SK-N-SH (cell line): ENCODE results near the gene NUTF2. TPM values are rescaled to one million over a fixed set of nuclear protein-coding genes. Genes with fewer than 3 reads are reported as not detected.
"Not testable (repeated sequence)": the region's sequence is repeated elsewhere in the genome, so short reads cannot be mapped to it uniquely, and the experiment has no call there.

Experiments
- CTCF ChIA-PET: fragments of 300-600, 350-600 bp; formaldehyde crosslinking; extraction: SDS; loops from one replicate; lab custom pipeline; 2021; lab: Yijun Ruan, JAX
- POLR2A ChIA-PET: fragments of 350-600 bp; sonication (Branson Sonifier 250); formaldehyde crosslinking; extraction: SDS; loops from one replicate; lab custom pipeline; 2020; ENCODE audit warnings: antibody characterized with exemption, inconsistent platforms; lab: Yijun Ruan, JAX
- DNase-seq: peaks from one replicate; pipeline ENCODE4 v3.0.0; 2012
- H2AFZ ChIP-seq: fragments of 200-600 bp; sonication (generic); 2 replicates; pipeline ENCODE4 v1.8.1; 2016; ENCODE audit warnings: antibody characterized with exemption, mild to moderate bottlenecking, low read depth
- H3F3A ChIP-seq: fragments of 200-600 bp; sonication (generic); replicated peaks from 2 replicates; pipeline ENCODE3; 2016; ENCODE audit warnings: antibody characterized with exemption, mild to moderate bottlenecking; ENCODE audit not compliant: insufficient read depth
- H3K27ac ChIP-seq, 2 experiments: fragments of 200-500 bp in 1 of 2; fragments of 200-600 bp in 1 of 2; sonication (Bioruptor generic) in 1 of 2; sonication (generic), shearing (Covaris generic) in 1 of 2; 2 replicates each; pipeline versions ENCODE4 v1.5.1 to v1.6.1; 2014 to 2016; ENCODE audit warnings: low read depth in 2 of 2, inconsistent platforms in 1 of 2, low read length in 1 of 2, mild to moderate bottlenecking in 1 of 2, mixed read lengths in 1 of 2
- H3K27me3 ChIP-seq: fragments of 200-600 bp; sonication (generic), shearing (Covaris generic); 2 replicates; pipeline ENCODE4 v1.6.1; 2016; ENCODE audit warnings: mixed run types; ENCODE audit not compliant: insufficient read depth
- H3K36me3 ChIP-seq, 2 experiments: fragments of 200-500 bp in 1 of 2; fragments of 200-600 bp in 1 of 2; sonication (Bioruptor generic) in 1 of 2; sonication (generic) in 1 of 2; replicated peaks in 1 of 2; 2 replicates each; pipeline versions ENCODE3 to v1.5.1; 2014 to 2016; ENCODE audit warnings: low read length in 1 of 2, mild to moderate bottlenecking in 1 of 2; ENCODE audit not compliant: insufficient read depth in 2 of 2, control insufficient read depth in 1 of 2
- H3K4me1 ChIP-seq, 2 experiments: fragments of 200-500 bp in 1 of 2; fragments of 200-600 bp in 1 of 2; sonication (Bioruptor generic) in 1 of 2; sonication (generic), shearing (Covaris generic) in 1 of 2; 2 replicates each; pipeline versions ENCODE4 v1.5.1 to v1.6.1; 2014 to 2016; ENCODE audit warnings: low read depth in 1 of 2, low read length in 1 of 2, mixed run types in 1 of 2; ENCODE audit not compliant: insufficient read depth in 2 of 2, control insufficient read depth in 1 of 2
- H3K4me2 ChIP-seq: fragments of 200-600 bp; sonication (generic), shearing (Covaris generic); 2 replicates; pipeline ENCODE4 v1.6.1; 2017; ENCODE audit warnings: mixed run types
- H3K4me3 ChIP-seq, 2 experiments: fragments of 200-500 bp in 1 of 2; fragments of 200-600 bp in 1 of 2; sonication (Bioruptor generic) in 1 of 2; sonication (generic), shearing (Covaris generic) in 1 of 2; 2 replicates each; pipeline versions ENCODE4 v1.5.1 to v1.8.1; 2014 to 2016; ENCODE audit warnings: low read depth in 2 of 2, inconsistent platforms in 1 of 2, low read length in 1 of 2, mild to moderate bottlenecking in 1 of 2, mixed read lengths in 1 of 2, moderate library complexity in 1 of 2
- H3K79me2 ChIP-seq: fragments of 200-600 bp; sonication (generic); 2 replicates; pipeline ENCODE4 v1.8.1; 2017; ENCODE audit warnings: mild to moderate bottlenecking; ENCODE audit not compliant: insufficient read depth
- H3K9ac ChIP-seq: fragments of 200-600 bp; sonication (generic); 2 replicates; pipeline ENCODE4 v1.6.1; 2017; ENCODE audit warnings: mixed run types
- H3K9me2 ChIP-seq: fragments of 200-600 bp; sonication (generic); 2 replicates; pipeline ENCODE4 v1.6.1; 2017; ENCODE audit warnings: mixed run types
- H3K9me3 ChIP-seq: fragments of 200-600 bp; sonication (generic); 2 replicates; pipeline ENCODE4 v1.6.1; 2017; ENCODE audit warnings: mixed run types, mild to moderate bottlenecking, moderate library complexity
- H4K20me1 ChIP-seq: fragments of 200-600 bp; sonication (generic); 2 replicates; pipeline ENCODE4 v1.6.1; 2017; ENCODE audit warnings: mild to moderate bottlenecking, mixed run types; ENCODE audit not compliant: insufficient read depth
- CHD2 ChIP-seq: fragments of 150-350 bp; IDR thresholded peaks from 2 replicates; pipeline ENCODE4 v1.6.1; 2018; ENCODE audit warnings: low read length; ENCODE audit not compliant: partially characterized antibody
- GABPA ChIP-seq: IDR thresholded peaks from 2 replicates; pipeline ENCODE4 v1.4.0; 2012; ENCODE audit warnings: low read depth, mild to moderate bottlenecking
- GATA2 ChIP-seq: sonication (generic); formaldehyde crosslinking; IDR thresholded peaks from 2 replicates; pipeline ENCODE4 v1.5.0; 2020; ENCODE audit warnings: mild to moderate bottlenecking, missing genetic modification reagents
- MXI1 ChIP-seq: IDR thresholded peaks from 2 replicates; pipeline ENCODE4 v1.6.1; 2012; ENCODE audit warnings: mild to moderate bottlenecking, low read depth, low read length, improper control_type of control experiment
- RAD21 ChIP-seq: IDR thresholded peaks from 2 replicates; pipeline ENCODE4 v1.6.1; 2012; ENCODE audit warnings: mild to moderate bottlenecking, low read length
- RCOR1 ChIP-seq: fragments of 150-350 bp; IDR thresholded peaks from 2 replicates; pipeline ENCODE4 v1.6.1; 2017; ENCODE audit warnings: antibody characterized with exemption, low read length
- RFX5 ChIP-seq: IDR thresholded peaks from 2 replicates; pipeline ENCODE4 v1.6.1; 2012; ENCODE audit warnings: mild to moderate bottlenecking, improper control_type of control experiment, low read length
- TCF12 ChIP-seq: IDR thresholded peaks from 2 replicates; pipeline ENCODE4 v1.4.0; 2012
- USF2 ChIP-seq: fragments of 150-350 bp; IDR thresholded peaks from 2 replicates; pipeline ENCODE4 v1.6.1; 2017; ENCODE audit warnings: antibody characterized with exemption, low read length, low read depth, borderline replicate concordance
- WGBS: methylation state at CpG from one replicate; pipeline ENCODE4 v1.1.6; 2017; ENCODE audit warnings: low lambda C conversion rate; 5-methylcytosine and 5-hydroxymethylcytosine counted together
- polyA plus RNA-seq, 3 experiments: library from polyadenylated mRNA; depleted of rRNA; stranded (reverse); fragments of >200 nt; gene quantifications; 2 replicates each; pipeline ENCODE4 v1.2.3, GENCODE V29; 2012

The NUTF2 gene
- polyA plus RNA-seq, 1 of the 3 experiments (the other 2 are of a cell fraction) = 449 TPM

- WGBS = 53% methylated on average over 2 of the region's 2 CpGs
- Histone ChIP-seq H3K9me3 (no peaks in the 10 kb centered on the region), H2AFZ (no peak overlapping the region), H3K4me1 (peaks cover 0 to 28% of the 10 kb centered on the region in 2 experiments; a peak in 1 of 4 replicates), H3K9ac (no peak overlapping the region), H4K20me1 (0 out of 2 replicates have a peak, but pooled peaks cover 3% of the 10 kb centered on the region), H3F3A (no peaks in the 10 kb centered on the region), H3K36me3 (peaks cover 0 to 12% of the 10 kb centered on the region in 2 experiments), H3K79me2 (peaks cover 32% of the 10 kb centered on the region), H3K9me2 (no peaks in the 10 kb centered on the region), H3K27ac (peak overlapping the region in 1 of 2 experiments; percentile 47; a peak in 2 of 4 replicates), H3K4me2 (no peak overlapping the region), H3K27me3 (no peaks in the 10 kb centered on the region), H3K4me3 (no peak overlapping the region)
- DNase-seq = peak; percentile 71
- POLR2A ChIA-PET = interaction anchor here (0.6 to 1.9 kb wide), 3 partner anchors 26 to 209 kb away, joined by 3 to 6 read pairs (median 6); no protein-coding TSS in a partner anchor
- CTCF ChIA-PET = interaction anchor here (0.9 to 7.7 kb wide), 6 partner anchors 11 to 94 kb away, joined by 3 to 65 read pairs (median 6); partner anchors contain the start of gene NRN1L
- TF ChIP-seq RAD21 (peak; percentile 48), MXI1 (peak; percentile 71; the same call in 1 of the 2 replicates), RFX5 (no peak)
Measured at GRCh38 chr16:67910158-67910557, 63.4 kb downstream of the NUTF2 start.

GRCh38 chr16:67914758-67915495 lies 68.2 kb downstream of the NUTF2 start:
- POLR2A ChIA-PET = interaction anchor here (0.5 to 0.6 kb wide), 2 partner anchors 30 to 100 kb away, joined by 3 read pairs; partner anchors contain the start of gene NRN1L
- peaks cover 24% of the 10 kb centered on the region for H3F3A ChIP-seq
- peaks cover 65% of the 10 kb centered on the region for H3K79me2 ChIP-seq
- CTCF ChIA-PET = interaction anchor here (0.7 to 7.7 kb wide), 7 partner anchors 10 to 242 kb away, joined by 3 to 65 read pairs (median 4); partner anchors contain the start of genes NRN1L and PSKH1
- 68% methylated on average over 4 of the region's 7 CpGs for WGBS
- H4K20me1 ChIP-seq = peaks cover 42% of the 10 kb centered on the region
- peaks cover 14 to 62% of the 10 kb centered on the region in 2 experiments; a peak in 3 of 4 replicates for H3K4me1 ChIP-seq
- H3K9me2 ChIP-seq = no peaks in the 10 kb centered on the region
- H3K9me3 ChIP-seq = no peaks in the 10 kb centered on the region
- H3K4me2 ChIP-seq = no peak overlapping the region
- no peak overlapping the region for H3K4me3 ChIP-seq
- no peak for TF ChIP-seq TCF12
- TF ChIP-seq USF2 = no peak
- TF ChIP-seq GABPA = no peak
- peak; percentile 81 for TF ChIP-seq GATA2
- peak; percentile 64 for TF ChIP-seq CHD2
- peak; percentile 90; the same call in 1 of the 2 replicates for TF ChIP-seq RCOR1
- no peak overlapping the region for H3K9ac ChIP-seq
- DNase-seq = peak; percentile 71
- H3K27me3 ChIP-seq = no peaks in the 10 kb centered on the region
- peaks cover 0 to 3% of the 10 kb centered on the region in 2 experiments for H3K36me3 ChIP-seq
- H3K27ac ChIP-seq = peak overlapping the region in 1 of 2 experiments; percentile 80; a peak in 3 of 4 replicates
- H2AFZ ChIP-seq = no peak overlapping the region

GRCh38 chr16:67915496-67915769 lies 68.7 kb downstream of the NUTF2 start:
- H3K27me3 ChIP-seq, DNase-seq, H3K4me3 ChIP-seq, H2AFZ ChIP-seq, H3K9me2 ChIP-seq, H3K36me3 ChIP-seq, H3K9ac ChIP-seq, H3K9me3 ChIP-seq: not testable (repeated sequence)
- Histone ChIP-seq H3K27ac (peak overlapping the region in 1 of 2 experiments; percentile 80; a peak in 3 of 4 replicates), H3K4me1 (peaks cover 14 to 61% of the 10 kb centered on the region in 2 experiments; a peak in 3 of 4 replicates), H3K79me2 (peaks cover 69% of the 10 kb centered on the region), H3F3A (peaks cover 24% of the 10 kb centered on the region), H3K4me2 (0 out of 2 replicates have a peak overlapping the region, but pooled peaks have one; percentile 31), H4K20me1 (peaks cover 45% of the 10 kb centered on the region)
- ChIA-PET CTCF (interaction anchor here (0.7 to 7.7 kb wide), 5 partner anchors 9 to 243 kb away, joined by 3 to 65 read pairs (median 5); partner anchors contain the start of gene NRN1L), POLR2A (interaction anchor here (0.5 to 0.6 kb wide), 2 partner anchors 31 to 100 kb away, joined by 3 read pairs; partner anchors contain the start of gene NRN1L)
- 83% methylated on average over 1 of the region's 2 CpGs for WGBS
